ELR (cell line): ENCODE results near the gene C5orf52.
"Not testable (repeated sequence)": the region's sequence is repeated elsewhere in the genome, so short reads cannot be mapped to it uniquely, and the experiment has no call there.

Experiments
- DNase-seq: peaks from one replicate; pipeline ENCODE4 v3.0.0-alpha.2; 2015; ENCODE audit warnings: low read depth

Gene C5orf52

DNA sequence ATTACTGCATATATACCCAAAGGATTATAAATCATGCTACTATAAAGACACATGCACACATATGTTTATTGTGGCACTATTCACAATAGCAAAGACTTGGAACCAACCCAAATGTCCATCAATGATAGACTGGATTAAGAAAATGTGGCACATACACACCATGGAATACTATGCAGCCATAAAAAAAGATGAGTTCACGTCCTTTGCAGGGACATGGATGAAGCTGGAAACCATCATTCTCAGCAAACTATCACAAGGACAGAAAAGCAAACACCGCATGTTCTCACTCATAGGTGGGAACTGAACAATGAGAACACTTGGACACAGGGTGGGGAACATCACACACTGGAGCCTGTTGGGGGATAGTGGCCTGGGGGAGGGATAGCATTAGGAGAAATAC lies 55.3 kb downstream of the C5orf52 start:
- not testable (repeated sequence) for DNase-seq

DNA sequence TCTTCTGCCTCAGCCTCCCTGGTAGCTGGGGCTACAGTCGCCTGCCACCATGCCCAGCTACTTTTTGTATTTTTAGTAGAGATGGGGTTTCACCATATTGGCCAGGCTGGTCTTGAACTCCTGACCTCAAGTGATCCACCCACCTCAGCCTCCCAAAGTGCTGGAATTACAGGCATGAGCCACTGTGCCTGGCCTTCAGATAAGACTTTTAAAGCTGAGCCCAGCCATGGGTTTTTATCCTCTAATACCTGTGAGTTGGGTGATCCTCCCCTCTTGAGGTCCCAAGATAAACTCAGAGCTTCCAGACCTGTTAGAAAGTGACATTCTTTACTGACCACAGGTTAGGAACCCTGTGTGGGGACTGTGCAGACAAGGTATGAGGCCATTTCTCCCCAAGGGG lies 56.5 kb downstream of the C5orf52 start:
- not testable (repeated sequence) for DNase-seq
